Non-pigmented ciliary epithelial cell (primary cell): ENCODE data around the gene BTF3.
A peak's percentile ranks its signal among the peaks of the same experiment; 100 is the strongest.
"Not testable (repeated sequence)": the region's sequence is repeated elsewhere in the genome, so short reads cannot be mapped to it uniquely, and the experiment has no call there.

ENCODE experiments used
- DNase-seq: peaks from one replicate; pipeline ENCODE4 v3.0.0-alpha.2; 2010; ENCODE audit warnings: low read depth

The BTF3 gene

DNA sequence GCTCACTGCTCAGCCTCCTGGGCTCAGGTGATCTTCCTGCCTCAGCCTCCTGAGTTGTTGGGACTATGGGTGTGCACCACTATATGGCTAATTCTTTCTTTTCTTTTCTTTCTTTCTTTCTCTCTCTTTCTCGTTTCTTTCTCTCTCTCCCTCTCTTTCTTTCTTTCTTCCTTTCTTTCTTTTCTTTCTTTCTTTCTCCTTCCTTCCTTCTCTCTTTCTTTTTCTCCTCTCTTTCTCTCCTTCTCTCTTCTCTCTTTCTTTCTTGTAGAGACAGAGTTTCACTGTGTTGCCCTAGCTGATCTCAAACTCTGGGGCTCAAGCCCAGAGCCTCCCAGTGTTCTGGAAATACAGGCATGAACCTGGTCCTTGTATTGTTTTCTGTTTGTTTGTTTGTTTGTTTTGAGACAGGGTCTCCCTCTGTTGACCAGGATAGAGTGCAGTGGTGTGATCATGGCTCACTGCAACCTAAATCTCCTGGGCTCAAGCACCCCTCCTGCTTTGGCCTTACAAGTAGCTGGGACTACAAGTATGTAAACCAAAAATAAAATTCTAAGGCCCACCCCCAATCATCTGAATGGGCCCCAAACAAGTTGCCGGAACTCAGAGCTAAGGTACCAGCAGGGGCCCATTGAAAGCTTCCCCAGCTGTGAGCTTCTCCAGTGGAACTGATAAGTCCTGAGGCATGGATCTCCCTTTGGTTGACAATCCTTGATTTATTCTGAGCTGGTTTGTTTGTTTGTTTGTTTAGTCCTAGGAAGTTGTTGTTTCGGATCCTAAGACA, 11.9 kb upstream of the BTF3 start:
- DNase-seq = no peak

DNA sequence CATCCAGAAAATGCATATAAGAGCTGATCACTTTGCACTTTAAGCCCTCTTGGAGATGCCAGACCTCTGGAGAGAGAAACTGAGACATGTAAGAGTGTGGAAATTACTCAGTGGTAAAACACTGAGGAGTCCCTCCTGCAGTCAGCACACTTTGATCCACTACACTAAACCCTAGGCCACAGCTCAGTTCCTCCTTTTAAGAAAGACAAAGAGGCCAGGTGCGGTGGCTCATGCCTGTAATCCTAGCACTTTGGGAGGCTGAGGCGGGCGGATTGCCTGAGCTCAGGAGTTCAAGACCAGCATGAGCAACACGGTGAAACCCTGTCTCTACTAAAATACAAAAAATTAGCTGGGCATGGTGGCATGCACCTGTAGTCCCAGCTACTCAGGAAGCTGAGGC, 11.0 kb upstream of the BTF3 start:
- DNase-seq = not testable (repeated sequence)

DNA sequence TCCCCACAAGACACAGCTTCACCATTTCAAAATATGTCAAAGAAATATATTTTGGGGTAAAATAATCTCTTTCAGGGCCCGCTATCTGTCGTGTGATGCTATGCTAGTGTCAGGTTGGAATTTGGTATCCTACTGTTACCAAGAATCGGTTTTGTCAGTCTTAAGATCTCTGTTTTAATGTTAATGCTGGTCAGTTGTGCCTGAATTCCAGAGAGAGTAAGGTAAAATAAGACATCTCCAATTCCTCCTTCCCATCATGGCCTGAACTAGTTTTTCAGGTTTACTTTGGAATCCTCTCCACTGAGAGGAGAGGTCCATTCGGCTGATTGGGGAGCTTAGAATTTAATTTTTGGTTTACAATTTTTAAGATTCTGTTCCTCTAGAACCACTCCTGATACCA, 10.4 kb upstream of the BTF3 start:
- no peak for DNase-seq

DNA sequence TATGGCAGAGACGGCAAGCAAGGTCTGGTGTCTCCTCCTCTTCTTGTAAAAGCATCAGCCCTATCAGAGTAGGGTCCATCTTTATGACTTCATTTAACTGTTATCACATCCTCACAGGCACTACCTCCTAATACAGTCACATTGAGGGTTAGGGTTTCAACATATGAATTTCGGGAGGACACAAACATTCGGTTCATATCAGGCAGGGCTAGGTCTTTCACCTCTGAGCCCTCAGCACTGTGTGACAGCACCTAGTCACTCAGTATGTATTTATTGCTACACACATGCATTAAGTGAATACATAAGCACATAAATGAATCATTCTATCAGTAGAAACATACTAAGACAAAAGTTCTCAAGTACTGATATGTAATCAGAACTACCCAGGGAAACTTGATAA, 9.4 kb upstream of the BTF3 start:
- DNase-seq = no peak

DNA sequence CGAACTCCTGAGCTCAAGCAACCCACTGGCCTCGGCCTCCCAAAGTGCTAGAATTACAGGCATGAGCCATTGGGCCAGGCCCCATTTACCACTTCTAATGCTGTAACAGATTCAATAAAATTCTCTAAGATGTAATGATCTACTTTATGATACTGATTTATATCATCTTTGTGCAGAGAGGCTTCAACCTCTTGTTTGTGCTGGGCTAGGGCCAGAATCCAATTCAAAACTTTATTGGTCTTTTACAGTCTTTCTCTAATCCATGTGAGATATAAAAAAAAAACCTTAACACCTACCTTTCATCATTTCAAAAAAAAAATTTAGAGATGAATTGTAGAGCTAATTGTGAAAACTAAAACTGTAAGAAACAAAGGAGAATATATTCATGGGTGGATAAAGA, 8.2 kb upstream of the BTF3 start:
- DNase-seq = no peak

DNA sequence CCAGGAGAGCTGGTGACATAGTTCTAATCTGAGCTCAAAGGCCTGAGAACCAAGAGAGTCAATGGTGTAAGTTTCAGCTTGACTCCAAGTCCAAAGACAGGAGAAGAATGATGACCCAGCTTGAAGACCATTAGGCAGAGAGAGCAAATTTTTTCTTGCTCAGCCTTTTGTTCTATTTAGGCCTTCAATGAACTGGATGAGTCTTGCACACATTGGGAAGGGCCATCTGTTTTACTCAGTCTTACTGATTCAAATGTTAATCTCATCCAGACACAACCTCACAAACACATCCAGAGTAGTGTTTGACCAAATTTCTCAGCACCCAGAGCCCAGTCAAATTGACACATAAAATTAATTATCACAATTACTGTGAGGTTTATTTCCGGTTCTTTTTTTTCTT, 7.1 kb upstream of the BTF3 start:
- no peak for DNase-seq

DNA sequence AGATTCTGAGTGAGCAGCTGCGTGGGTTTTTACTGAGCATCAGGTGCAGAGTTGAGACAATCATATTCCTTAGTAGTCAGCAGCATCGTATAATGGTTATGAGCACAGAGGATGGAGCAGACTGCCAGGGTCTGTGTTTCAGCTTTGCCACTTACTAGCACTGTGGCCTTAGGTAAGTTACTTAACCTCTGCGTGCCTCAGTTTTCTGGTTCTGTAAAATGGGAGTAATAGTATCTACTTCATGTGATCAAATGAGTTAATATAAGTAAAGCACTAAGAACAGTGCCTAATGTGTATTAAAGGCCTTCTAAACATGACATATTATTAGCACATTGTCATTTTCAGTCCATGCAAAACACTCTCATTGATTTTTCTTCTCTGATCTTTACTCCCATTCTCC, 4.8 kb upstream of the BTF3 start:
- DNase-seq = no peak

DNA sequence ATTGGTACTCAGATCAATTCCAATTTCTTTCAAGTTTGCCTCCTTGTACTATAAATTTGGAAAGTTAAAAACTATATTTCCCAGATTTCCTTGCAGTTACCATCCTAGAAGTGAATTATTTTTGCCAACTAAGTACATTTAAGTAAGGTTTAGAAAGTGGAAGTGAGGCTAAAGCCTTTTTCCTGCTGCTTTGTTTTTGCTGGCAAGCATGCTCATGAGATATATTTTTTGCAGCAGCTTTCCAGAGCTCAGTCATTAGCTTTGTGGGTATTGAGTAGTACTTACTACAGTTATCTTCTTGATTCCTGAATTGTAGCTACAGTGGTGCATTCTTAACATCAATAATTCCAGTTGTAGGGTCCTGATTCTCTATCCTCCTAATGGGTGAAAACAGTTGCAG, 3.5 kb upstream of the BTF3 start:
- DNase-seq = no peak

DNA sequence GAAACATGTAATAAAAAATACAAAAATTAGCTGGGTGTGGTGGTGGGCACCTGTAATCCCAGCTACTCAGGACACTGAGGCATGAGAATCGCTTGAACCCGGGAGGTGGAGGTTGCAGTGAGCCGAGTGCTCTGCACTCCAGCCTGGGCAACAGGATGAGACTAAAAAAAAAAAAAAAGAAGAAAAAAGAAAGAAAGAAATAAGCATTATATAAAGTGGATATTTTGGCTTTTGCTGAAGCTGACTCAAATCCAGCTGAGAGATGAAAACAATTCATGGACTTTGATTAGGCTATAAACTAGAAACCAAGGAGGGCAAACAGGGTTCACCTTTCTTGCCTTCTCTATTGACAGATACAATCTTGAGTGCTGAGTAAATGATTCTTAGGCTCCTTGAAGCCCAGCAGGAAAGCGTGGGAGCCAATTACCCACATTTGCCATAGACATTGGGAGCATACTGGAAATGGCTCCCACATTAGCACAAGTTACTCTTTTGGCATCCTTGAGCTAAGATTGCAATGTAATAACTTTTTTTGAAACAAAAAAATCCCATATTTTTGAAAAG, 2.4 kb upstream of the BTF3 start:
- DNase-seq = no peak

DNA sequence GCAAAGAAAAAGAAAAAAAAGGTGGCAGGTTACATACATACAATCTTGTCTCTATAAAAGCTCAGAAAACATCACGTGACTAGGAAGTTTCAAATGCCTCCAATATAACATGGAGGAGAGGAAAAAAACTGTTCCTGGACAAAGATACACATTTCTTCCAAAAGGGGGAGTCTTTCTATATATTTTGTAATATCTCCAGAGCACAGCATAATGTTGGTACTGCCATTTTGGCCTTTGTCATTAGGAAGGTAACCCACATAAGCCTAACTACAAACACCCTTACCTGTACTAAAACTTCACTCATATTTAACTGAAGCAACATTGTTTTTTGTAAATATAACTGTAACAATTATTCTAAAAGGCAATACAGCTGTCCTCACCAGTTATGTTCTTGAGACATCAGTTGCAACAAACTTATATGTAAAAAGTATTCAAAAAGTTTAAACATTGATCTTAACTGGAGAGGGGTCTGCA, 1.2 kb upstream of the BTF3 start:
- peak; percentile 18 for DNase-seq

DNA sequence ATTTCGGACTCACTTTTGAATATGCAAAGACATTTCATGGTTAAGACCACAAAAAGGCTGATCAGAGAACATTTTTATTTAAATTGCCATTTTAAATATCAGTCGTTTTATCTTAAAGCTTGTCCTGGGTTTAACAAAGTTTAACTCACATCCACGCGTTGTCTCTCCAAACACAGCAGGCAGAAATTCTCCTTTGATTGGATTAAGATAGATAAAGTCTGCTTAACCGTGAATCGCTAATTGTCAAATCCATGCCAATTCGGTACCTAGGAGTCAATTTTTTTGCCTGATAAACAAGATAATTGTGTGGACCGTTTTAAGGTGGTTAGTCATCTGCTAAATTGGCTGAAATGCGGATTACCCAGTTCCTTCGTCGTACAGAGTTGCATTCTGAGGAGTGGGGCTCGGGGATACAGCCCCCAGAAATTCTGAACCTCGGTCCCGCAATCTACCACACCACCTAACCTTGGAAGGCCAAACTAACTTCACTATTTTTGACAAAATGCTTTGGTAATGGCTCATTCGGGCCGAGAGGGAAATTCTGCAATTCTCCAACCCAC, 665 bp upstream of the BTF3 start:
- DNase-seq = no peak

DNA sequence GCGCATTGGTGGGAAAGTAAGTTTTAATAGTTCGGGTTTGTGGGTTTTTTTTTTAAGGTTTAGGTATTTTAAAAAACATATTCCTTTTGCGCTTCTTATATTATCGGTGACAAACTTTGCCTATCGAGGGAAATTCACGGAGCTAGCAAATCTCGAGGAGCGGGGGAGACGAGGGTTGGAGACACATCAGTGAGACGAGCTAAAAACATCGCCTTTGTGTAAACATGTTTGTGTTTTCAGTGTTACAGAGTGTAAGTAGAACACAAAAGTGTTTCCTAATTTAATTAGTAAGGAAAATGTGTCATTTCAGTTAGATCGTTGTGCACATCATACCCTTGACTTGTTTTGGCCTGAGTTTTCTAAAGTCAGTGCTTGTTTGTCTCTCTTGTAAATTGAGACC, 945 bp downstream of the BTF3 start:
- DNase-seq = no peak

DNA sequence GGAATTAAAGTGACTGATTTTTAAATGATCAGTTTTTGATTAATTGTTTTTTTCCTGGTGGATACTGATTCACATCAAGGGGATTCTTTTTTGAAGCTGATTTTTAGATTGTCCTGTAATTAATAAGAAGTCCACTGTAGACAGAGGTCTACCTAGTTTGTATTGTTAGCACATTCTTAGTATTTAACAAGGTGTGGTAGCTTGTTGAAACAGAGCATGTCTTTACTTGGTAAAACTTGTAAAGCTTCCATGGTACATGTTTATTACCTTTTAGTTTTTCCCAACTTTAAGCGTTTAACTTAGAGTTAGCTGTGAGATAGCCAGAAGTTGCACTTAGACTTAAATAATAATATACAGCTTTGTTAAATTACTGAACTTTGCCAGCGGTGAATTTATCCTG, 1.5 kb downstream of the BTF3 start:
- DNase-seq = no peak

DNA sequence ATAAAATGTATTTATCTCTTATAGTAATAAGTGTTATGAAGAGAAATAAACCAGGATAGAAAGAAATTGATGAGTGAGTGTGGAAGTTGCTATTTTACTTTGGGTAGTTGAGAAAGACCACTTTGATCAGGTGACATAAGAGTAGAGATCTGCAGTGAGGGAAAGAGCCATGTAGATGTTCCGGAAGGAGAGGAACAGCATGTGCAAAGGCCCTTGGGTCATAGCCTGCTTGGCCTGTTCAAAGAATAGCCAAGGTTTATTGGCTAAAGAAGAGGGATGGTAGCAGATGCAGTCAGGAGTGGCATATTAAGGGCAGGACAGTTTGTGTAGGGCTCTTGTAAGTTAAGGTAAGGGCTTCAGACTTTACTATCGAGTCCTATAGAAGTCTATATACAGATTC, 3.2 kb downstream of the BTF3 start:
- DNase-seq = no peak

DNA sequence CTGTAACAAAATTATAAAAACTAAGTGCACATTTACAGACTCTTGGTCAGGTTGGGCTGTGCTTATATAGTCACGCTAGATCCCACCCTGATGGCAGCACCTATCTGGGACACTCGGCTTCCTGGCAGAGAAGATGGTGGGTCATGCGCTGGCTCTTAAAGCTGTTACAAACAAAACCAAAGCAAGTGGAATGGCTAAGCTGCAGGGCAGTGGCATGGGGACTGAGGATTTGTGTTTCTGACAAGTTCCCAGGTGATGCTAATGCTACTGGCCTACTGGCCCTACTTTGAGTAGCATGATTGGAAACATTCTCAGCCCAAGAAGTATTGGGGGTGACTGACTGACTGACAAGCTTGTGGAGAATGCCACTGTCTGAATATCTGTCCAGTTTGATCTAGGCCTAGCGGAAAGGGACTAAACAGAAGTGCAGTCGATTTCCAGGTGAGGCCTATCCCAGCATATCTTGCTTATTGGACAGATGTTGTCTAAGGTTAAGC, 8.3 kb downstream of the BTF3 start:
- DNase-seq = no peak

DNA sequence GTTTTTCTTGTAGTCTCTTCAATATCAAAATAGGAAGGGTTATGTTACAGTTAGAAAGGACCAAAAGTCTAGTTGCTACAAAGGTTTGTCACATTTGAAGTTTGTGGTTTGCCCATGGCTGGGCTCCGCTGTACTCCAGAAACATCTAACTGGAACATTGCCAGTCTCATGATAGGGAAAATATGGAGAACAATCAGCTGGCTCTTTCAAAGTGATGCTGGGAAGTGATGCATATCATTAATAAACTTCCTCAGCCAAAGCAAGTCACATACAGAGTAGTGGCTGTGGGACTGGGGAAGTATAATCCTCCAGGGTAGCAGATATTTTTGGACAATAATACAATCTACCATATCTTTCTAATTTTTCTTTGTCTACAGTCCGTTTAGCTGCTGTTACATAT, 8.8 kb downstream of the BTF3 start:
- no peak for DNase-seq

DNA sequence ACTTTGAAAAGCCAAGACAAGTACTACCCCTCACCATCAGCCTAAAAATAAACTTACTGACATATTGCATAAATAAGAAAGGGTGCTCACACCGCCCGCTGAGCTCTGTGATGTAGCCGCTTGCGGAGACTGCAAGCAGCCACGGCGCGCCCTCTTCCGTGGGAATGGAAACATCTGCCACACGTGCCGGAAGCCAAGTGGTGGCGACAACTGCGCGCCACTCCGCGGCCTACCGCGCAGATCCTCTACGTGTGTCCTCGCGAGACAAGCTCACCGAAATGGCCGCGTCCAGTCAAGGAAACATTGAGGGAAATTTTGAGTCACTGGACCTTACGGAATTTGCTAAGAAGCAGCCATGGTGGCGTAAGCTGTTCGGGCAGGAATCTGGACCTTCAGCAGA, 10.3 kb downstream of the BTF3 start:
- DNase-seq = not testable (repeated sequence)

DNA sequence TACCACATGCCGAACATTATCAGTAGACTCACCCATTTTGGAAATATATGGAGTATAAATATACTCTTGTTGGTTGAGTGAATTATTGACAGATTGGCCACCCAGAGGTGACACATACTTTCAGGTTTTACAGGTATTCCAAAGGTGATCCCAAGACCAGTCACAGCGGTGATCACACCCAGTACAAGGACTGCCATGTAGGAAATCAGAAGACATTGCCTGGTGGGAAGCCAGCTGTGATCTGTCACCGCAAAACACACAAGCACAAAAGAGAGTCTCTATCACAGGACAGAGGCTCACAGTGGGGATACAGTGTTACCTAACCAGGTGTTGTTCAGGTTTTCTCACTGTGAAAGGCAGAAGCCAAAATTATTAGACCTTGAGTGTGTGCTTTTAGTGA, 15.8 kb downstream of the BTF3 start:
- no peak for DNase-seq

DNA sequence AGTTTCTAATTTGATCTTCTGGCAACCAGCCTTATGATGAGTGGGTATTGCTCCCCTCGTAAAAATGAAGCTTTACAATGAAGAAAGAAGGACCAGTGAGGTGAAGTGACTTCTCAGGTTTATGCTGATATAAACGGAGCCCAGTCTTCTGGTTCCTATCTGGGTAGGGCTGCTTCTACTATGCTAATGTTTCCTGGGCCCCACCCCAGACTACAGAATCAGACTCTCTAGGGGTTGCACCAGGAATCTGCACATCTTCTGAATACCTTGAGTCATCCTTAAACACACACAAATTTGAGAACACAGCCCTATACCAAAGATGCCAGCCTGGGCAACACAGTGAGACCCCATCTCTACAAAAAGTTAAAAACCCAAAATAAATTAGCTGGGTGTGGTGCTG, 16.2 kb downstream of the BTF3 start:
- no peak for DNase-seq

DNA sequence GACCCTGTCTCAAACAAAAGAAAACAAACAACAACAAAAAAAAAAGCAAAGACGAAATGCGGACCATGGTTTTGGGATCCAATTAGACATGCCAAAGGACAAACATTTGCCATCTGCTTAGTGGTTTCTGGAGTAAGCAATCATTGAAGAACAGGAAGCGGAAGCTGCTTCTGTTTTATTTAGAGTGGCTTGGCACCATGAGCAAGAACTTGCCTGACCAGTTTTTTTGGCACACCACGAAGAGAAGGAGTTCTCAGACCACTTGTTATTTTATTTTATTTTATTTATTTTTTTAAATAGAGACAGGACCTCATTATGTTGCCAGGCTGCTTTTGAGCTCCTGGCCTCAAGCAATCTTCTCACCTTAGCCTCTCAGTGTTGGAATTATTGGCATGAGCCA, 17.0 kb downstream of the BTF3 start:
- DNase-seq = no peak

DNA sequence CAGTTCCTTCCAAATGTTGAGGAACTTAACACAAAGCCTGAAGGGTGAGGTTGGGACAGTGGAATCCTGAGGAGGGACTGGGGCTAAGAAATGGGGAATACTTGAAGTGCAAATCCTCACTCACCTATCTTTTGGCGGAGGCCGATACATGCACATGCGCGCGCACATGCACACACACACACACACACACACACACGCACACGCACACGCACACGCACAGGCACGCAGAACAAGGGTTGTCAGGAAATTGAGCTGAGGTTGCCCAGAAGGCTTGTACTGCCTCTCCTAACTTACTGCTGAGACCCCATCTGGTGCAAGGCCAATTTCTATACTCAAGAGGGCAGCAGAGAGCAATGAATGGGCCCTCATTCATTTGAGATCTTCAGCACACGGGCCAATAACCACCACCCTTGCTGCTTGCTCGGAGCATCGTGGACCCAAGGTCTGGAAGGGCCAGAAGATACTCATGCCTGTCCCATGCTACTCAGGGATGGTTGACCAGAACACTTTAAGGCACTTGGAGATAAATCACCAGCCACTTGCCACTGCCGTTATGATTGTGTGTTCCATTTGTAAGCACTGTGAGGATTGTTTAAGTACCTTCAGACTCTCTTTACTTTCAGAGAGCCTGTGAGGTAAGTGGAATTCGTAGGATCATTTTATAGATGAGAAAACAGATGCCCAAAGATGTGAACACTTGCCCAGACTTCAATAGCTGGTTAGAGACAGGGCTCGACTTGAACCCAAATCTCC, 21.5 kb downstream of the BTF3 start:
- DNase-seq = peak; percentile 48

DNA sequence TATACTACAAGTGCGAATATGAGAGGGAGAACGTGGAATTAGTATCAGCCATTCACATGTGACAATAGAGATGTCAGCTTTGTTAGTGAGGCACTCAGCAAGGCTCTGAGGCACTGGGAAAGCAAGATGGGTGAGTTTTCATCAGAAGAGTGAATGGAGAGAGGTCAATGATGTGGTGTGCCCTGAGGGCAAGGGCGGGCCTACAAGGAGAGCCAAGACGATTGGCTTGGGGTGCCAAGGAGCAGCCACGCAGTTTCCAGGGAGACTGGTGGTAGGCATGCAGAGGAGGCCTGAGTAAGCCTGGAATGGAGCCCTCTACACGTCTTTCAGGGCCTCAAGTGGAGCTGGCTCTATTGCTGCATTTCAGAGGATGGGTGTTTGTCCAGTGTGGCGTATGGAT, 24.7 kb downstream of the BTF3 start:
- no peak for DNase-seq

DNA sequence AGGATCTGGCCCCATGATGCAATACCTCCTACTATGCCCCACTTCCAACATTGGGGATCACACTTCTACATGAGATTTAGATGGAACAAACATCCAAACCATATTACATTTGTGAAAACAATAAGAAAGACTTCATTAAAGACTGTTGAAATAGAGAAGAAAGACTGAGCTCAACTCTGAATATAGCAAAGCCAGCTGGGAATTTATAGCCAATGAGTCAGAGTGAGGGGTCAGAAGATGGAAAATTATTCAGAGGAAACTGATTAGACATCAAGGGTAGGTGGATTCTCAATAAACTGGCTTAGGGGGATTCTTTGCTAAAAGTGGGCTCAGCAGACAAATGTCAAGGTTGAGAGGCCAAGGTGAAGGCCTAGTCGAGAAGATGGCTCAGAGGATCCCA, 25.6 kb downstream of the BTF3 start:
- DNase-seq = no peak
